ENCODE measurements around the gene ZSCAN25. TPM values are rescaled to one million over a fixed set of nuclear protein-coding genes. Genes with fewer than 3 reads are reported as not detected.

Gene ZSCAN25
- total and polyA plus RNA-seq, 2 of the 13 experiments (the other 11 are each of a cell fraction or from before 2014, with no cell fraction given) = 12.1 to 16.8 TPM

- FAIRE-seq (no peak), ATAC-seq (no peak), DNase-seq (ENCODE audit: low spot score) (no peak)
- POLR2A ChIA-PET = no interaction called here
- no peaks in the 10 kb centered on the region for H3K9me3 ChIP-seq (ENCODE audit: low read length)
- H2AFZ ChIP-seq (ENCODE audit: low read length) = no peak overlapping the region
- H3K79me2 ChIP-seq (ENCODE audit: insufficient read depth, low read length) = no peaks in the 10 kb centered on the region
- 69% methylated on average over 1 of the region's 1 CpG for WGBS (ENCODE audit: low lambda C conversion rate)
- TF ChIP-seq ZNF879 (CRISPR knock-in tag; IDR thresholded peaks at IDR 0.05) = no peak
- TF ChIP-seq MAFF (IDR thresholded peaks at IDR 0.05; ENCODE audit: low read depth, low read length) = no peak
- no peak for TF ChIP-seq NCOA2 (CRISPR knock-in tag; IDR thresholded peaks at IDR 0.05)
- no peak for TF ChIP-seq ZNF800 (CRISPR knock-in tag; IDR thresholded peaks at IDR 0.05)
- TF ChIP-seq PHF21A (CRISPR knock-in tag; IDR thresholded peaks at IDR 0.05) = no peak
- no peak for TF ChIP-seq ZSCAN20 (CRISPR knock-in tag; IDR thresholded peaks at IDR 0.05; ENCODE audit: borderline replicate concordance)
- TF ChIP-seq EEA1 (CRISPR knock-in tag; IDR thresholded peaks at IDR 0.05; ENCODE audit: borderline replicate concordance) = no peak
- no peak overlapping the region for H3K4me3 ChIP-seq (replicated peaks in 1 of 3; ENCODE audit: insufficient read depth in 1 of 3, low read depth in 2 of 3, low read length in 3 of 3)
- BruUV-seq (replicated peaks) = no TSS peak
- no peak overlapping the region for H3K27ac ChIP-seq (ENCODE audit: extremely low read length, insufficient read depth, low read length)
- no peak overlapping the region for H3K4me2 ChIP-seq (ENCODE audit: low read depth, low read length)
- intact Hi-C loops (cut with micrococcal nuclease; ENCODE audit: unreplicated experiment) (no loop called here), in situ Hi-C loops (cut with HindIII; ENCODE audit: extremely low pct_ligation_motif_present, low pct_unique_long_range_greater_than_20kb) (no loop called here)
- H3K36me3 ChIP-seq (replicated peaks in 1 of 2; ENCODE audit: control insufficient read depth in 1 of 2, insufficient read depth in 2 of 2, low read length in 2 of 2) = no peaks in the 10 kb centered on the region
- CTCF ChIA-PET (ENCODE audit: low intra/inter-chr PET ratio, low total read pairs) = no interaction called here
- H4K20me1 ChIP-seq (ENCODE audit: insufficient read depth, low read length) = no peaks in the 10 kb centered on the region
- H3K9ac ChIP-seq (ENCODE audit: insufficient read depth, low read depth, low read length) = no peak overlapping the region
- no peaks in the 10 kb centered on the region for H3K4me1 ChIP-seq (ENCODE audit: insufficient read depth, low read length)
- H3K27me3 ChIP-seq (ENCODE audit: control insufficient read depth in 1 of 2, insufficient read depth in 2 of 2, low read length in 2 of 2) = no peaks in the 10 kb centered on the region
Observed at GRCh38 chr7:99596408-99596955, 20.3 kb upstream of the ZSCAN25 start.

Measured in HepG2 (cell line).